A549 (cell line): ENCODE data around the gene KCNS3. TPM values are rescaled to one million over a fixed set of nuclear protein-coding genes. Genes with fewer than 3 reads are reported as not detected.

Experiments used
- ATAC-seq, 2 experiments: fragments of 200-7000 bp in 1 of 2; fragments of >200 bp in 1 of 2; cut with Nextera tagmentation in 1 of 2; cut with Tn5 transposase in 1 of 2; 3 replicates each; pipeline versions ENCODE4 v1.8.0 to v1.9.1; 2018 to 2020; ENCODE audit warnings: mild to moderate bottlenecking in 1 of 2, moderate library complexity in 1 of 2
- CTCF ChIA-PET: fragments of 300-600 bp; sonication (Branson Sonifier 250); formaldehyde crosslinking; extraction: SDS; loops from one replicate; lab custom pipeline; 2021; ENCODE audit warnings: antibody characterized with exemption, inconsistent platforms; lab: Yijun Ruan, JAX
- POLR2A ChIA-PET: fragments of 350-600 bp; formaldehyde crosslinking; extraction: SDS; loops from one replicate; lab custom pipeline; 2021; ENCODE audit warnings: antibody characterized with exemption, inconsistent platforms; lab: Yijun Ruan, JAX
- DNase-seq, 2 experiments: peaks; one replicate each; pipeline versions ENCODE4 v3.0.0 to v3.0.0-alpha.2; 2011 to 2016; ENCODE audit warnings: low read depth in 1 of 2, low spot score in 1 of 2
- FAIRE-seq: peaks from 2 replicates; lab custom pipeline; 2011; peaks lifted over from hg19 to GRCh38; lab: Jason Lieb, UNC
- H3K27ac ChIP-seq, 2 experiments: fragments of >200 bp; sonication (Bioruptor Twin); formaldehyde crosslinking; 3 replicates each; pipeline ENCODE4 v1.5.1; 2016 to 2017
- H3K4me1 ChIP-seq: fragments of >200 bp; sonication (Bioruptor Twin); formaldehyde crosslinking; 3 replicates; pipeline ENCODE4 v1.6.1; 2016
- H3K4me2 ChIP-seq: fragments of >200 bp; sonication (Bioruptor Twin); formaldehyde crosslinking; 3 replicates; pipeline ENCODE4 v1.6.1; 2016
- H3K4me3 ChIP-seq: fragments of >200 bp; sonication (Bioruptor Twin); formaldehyde crosslinking; 3 replicates; pipeline ENCODE4 v1.5.1; 2016
- H3K9me3 ChIP-seq: fragments of >200 bp; sonication (Bioruptor Twin); formaldehyde crosslinking; 3 replicates; pipeline ENCODE4 v1.6.1; 2016
- ATOH8 ChIP-seq: fragments of 250-450 bp; sonication (Bioruptor Pico); IDR thresholded peaks from 2 replicates; pipeline ENCODE4 v1.5.0; 2020; ENCODE audit warnings: low read depth, mild to moderate bottlenecking, moderate library complexity
- CBX2 ChIP-seq: fragments of 200-600 bp; sonication (generic); IDR thresholded peaks from 2 replicates; pipeline ENCODE4 v1.6.1; 2016; ENCODE audit warnings: low read depth, mild to moderate bottlenecking, borderline replicate concordance
- CBX8 ChIP-seq: fragments of 200-600 bp; sonication (generic); IDR thresholded peaks from 2 replicates; pipeline ENCODE4 v1.6.1; 2016
- CTCF ChIP-seq: fragments of >200 bp; sonication (Bioruptor Twin); formaldehyde crosslinking; IDR thresholded peaks from 3 replicates; pipeline ENCODE4 v1.5.1; 2016
- E2F6 ChIP-seq: IDR thresholded peaks from 2 replicates; pipeline ENCODE4 v1.6.1; 2012; ENCODE audit warnings: low read depth, borderline replicate concordance
- ELK1 ChIP-seq: fragments of 150-350 bp; IDR thresholded peaks from 2 replicates; pipeline ENCODE4 v1.6.1; 2014; ENCODE audit warnings: low read depth, mild to moderate bottlenecking, low read length
- EP300 ChIP-seq, 2 experiments: fragments of >200 bp; sonication (Bioruptor Twin); formaldehyde crosslinking; IDR thresholded peaks; 2 replicates in 1 of 2; 3 replicates in 1 of 2; pipeline ENCODE4 v1.6.1; 2016 to 2017
- ESRRA ChIP-seq: fragments of 150-350 bp; IDR thresholded peaks from 2 replicates; pipeline ENCODE4 v1.6.1; 2014; ENCODE audit warnings: mild to moderate bottlenecking, low read length, borderline replicate concordance
- FOSB ChIP-seq: fragments of 250-450 bp; sonication (Bioruptor Pico); IDR thresholded peaks from 2 replicates; pipeline ENCODE4 v1.5.0; 2020; ENCODE audit warnings: mild to moderate bottlenecking, moderate library complexity
- FOSL2 ChIP-seq, 2 experiments: fragments of 450-650 bp in 1 of 2; fragments of >200 bp in 1 of 2; sonication (Bioruptor Twin) in 1 of 2; formaldehyde crosslinking; IDR thresholded peaks; 2 replicates each; pipeline versions ENCODE4 v1.5.0 to v1.6.1; 2016 to 2020; ENCODE audit warnings: mild to moderate bottlenecking in 1 of 2, moderate library complexity in 1 of 2
- HDAC2 ChIP-seq: fragments of 200-600 bp; sonication (generic); IDR thresholded peaks from 2 replicates; pipeline ENCODE4 v1.6.1; 2016
- HES2 ChIP-seq: fragments of >200 bp; sonication (Bioruptor Twin); formaldehyde crosslinking; IDR thresholded peaks from 2 replicates; pipeline ENCODE4 v1.6.1; 2016
- HOXB5 ChIP-seq: fragments of 250-450 bp; sonication (Bioruptor Pico); IDR thresholded peaks from 2 replicates; pipeline ENCODE4 v1.5.0; 2020; ENCODE audit warnings: mild to moderate bottlenecking, moderate library complexity
- NPAS2 ChIP-seq: fragments of 250-450 bp; sonication (Bioruptor Pico); IDR thresholded peaks from 2 replicates; pipeline ENCODE4 v1.8.0; 2022; ENCODE audit warnings: mild to moderate bottlenecking, moderate library complexity, borderline replicate concordance
- NR3C1 ChIP-seq: fragments of >200 bp; sonication (Bioruptor Twin); formaldehyde crosslinking; IDR thresholded peaks from 3 replicates; pipeline ENCODE4 v1.6.1; 2017
- PBX3 ChIP-seq: IDR thresholded peaks from 2 replicates; pipeline ENCODE4 v1.6.1; 2012
- POLR2A ChIP-seq: IDR thresholded peaks from 2 replicates; pipeline ENCODE4 v1.6.1; 2012; ENCODE audit warnings: mild to moderate bottlenecking, low read length
- POLR2AphosphoS2 ChIP-seq: conservative IDR thresholded peaks from 2 replicates; pipeline ENCODE4 v1.6.1; 2012; ENCODE audit warnings: low read length, improper control_type of control experiment, inconsistent platforms
- RARB ChIP-seq: fragments of 250-450 bp; sonication (Bioruptor Pico); IDR thresholded peaks from 2 replicates; pipeline ENCODE4 v1.8.0; 2021; ENCODE audit warnings: mild to moderate bottlenecking, moderate library complexity
- SMC3 ChIP-seq: fragments of >200 bp; sonication (Bioruptor Twin); formaldehyde crosslinking; IDR thresholded peaks from 3 replicates; pipeline ENCODE4 v1.6.1; 2018; ENCODE audit warnings: inconsistent platforms
- SREBF2 ChIP-seq: fragments of 450-650 bp; IDR thresholded peaks from 2 replicates; pipeline ENCODE4 v1.6.1; 2014; ENCODE audit warnings: mild to moderate bottlenecking, moderate library complexity
- TFCP2L1 ChIP-seq: fragments of 250-450 bp; sonication (Bioruptor Pico); IDR thresholded peaks from 2 replicates; pipeline ENCODE4 v1.5.0; 2021; ENCODE audit warnings: mild to moderate bottlenecking
- TP53 ChIP-seq: fragments of 250-450 bp; sonication (Bioruptor Pico); IDR thresholded peaks from 2 replicates; pipeline ENCODE4 v1.5.0; 2021; ENCODE audit warnings: mild to moderate bottlenecking, moderate library complexity
- USF2 ChIP-seq: fragments of 450-650 bp; IDR thresholded peaks from 2 replicates; pipeline ENCODE4 v1.6.1; 2014; ENCODE audit warnings: antibody characterized with exemption
- ZFP36 ChIP-seq: fragments of 450-650 bp; IDR thresholded peaks from 2 replicates; pipeline ENCODE4 v1.6.1; 2014; ENCODE audit warnings: borderline replicate concordance; ENCODE audit not compliant: partially characterized antibody
- ZNF302 ChIP-seq: fragments of 250-450 bp; sonication (Bioruptor Pico); IDR thresholded peaks from 2 replicates; pipeline ENCODE4 v1.9.0; 2021; ENCODE audit warnings: inconsistent platforms, mild to moderate bottlenecking, moderate library complexity
- WGBS: methylation state at CpG from one replicate; pipeline ENCODE4 v1.1.6; 2017; ENCODE audit errors: missing lambda C conversion rate; 5-methylcytosine and 5-hydroxymethylcytosine counted together
- polyA plus RNA-seq, 4 experiments: library from polyadenylated mRNA; depleted of rRNA in 3 of 4; stranded (reverse); fragments of >200 nt; fragmentation: RNase III in 1 of 4; extraction: RNeasy Plus Mini Kit Qiagen cat#74134 plus additional on column Dnase treatment in 1 of 4; gene quantifications; 2 replicates in 3 of 4; 3 replicates in 1 of 4; pipeline ENCODE4 v1.2.3, GENCODE V29; 2011 to 2017

The KCNS3 gene
- polyA plus RNA-seq, 2 of the 4 experiments (the other 2 are of a cell fraction) = 0.70 to 2.1 TPM

GRCh38 chr2:17976871-17977746 is 98.6 kb downstream of the KCNS3 start:
- 33% methylated on average over 6 of the region's 6 CpGs for WGBS
- H3K9me3 ChIP-seq = no peaks in the 10 kb centered on the region
- no peak for ATAC-seq
- TF ChIP-seq PBX3 = no peak
- no peak for TF ChIP-seq FOSL2 (IDR thresholded peaks at IDR 0.05)
- TF ChIP-seq FOSL2 (CRISPR knock-in tag; IDR thresholded peaks at IDR 0.05) = no peak
- TF ChIP-seq ZFP36 = no peak
- no peak for TF ChIP-seq RARB (CRISPR knock-in tag)
- TF ChIP-seq CTCF = no peak
- TF ChIP-seq SREBF2 = no peak
- no peak for TF ChIP-seq USF2
- TF ChIP-seq TP53 (CRISPR knock-in tag) = no peak
- no peak for TF ChIP-seq POLR2AphosphoS2
- no peak for TF ChIP-seq E2F6
- no peak for TF ChIP-seq CBX8
- TF ChIP-seq CBX2 = no peak
- no peak for TF ChIP-seq HES2
- no peak for TF ChIP-seq NPAS2
- no peak for TF ChIP-seq ELK1
- TF ChIP-seq POLR2A = no peak
- TF ChIP-seq, all 56 proteins: peak for 0
- H3K4me3 ChIP-seq = no peak overlapping the region
- no peak overlapping the region for H3K4me2 ChIP-seq
- DNase-seq = no peak
- no peaks in the 10 kb centered on the region for H3K4me1 ChIP-seq
- ChIA-PET POLR2A (no interaction called here), CTCF (no interaction called here)
- FAIRE-seq = no peak
- no peak overlapping the region for H3K27ac ChIP-seq

GRCh38 chr2:17979707-17980106 is 101.2 kb downstream of the KCNS3 start:
- POLR2A ChIA-PET = no interaction called here
- Histone ChIP-seq H3K9me3 (no peaks in the 10 kb centered on the region), H3K4me1 (no peaks in the 10 kb centered on the region), H3K27ac (no peak overlapping the region), H3K4me3 (no peak overlapping the region), H3K4me2 (no peak overlapping the region)
- CTCF ChIA-PET = no interaction called here
- ATAC-seq = no peak
- no peak for FAIRE-seq
- DNase-seq = no peak
- TF ChIP-seq FOSB (CRISPR knock-in tag) (no peak), TFCP2L1 (CRISPR knock-in tag) (no peak), NR3C1 (no peak), CBX8 (no peak), HDAC2 (no peak), ESRRA (no peak), ATOH8 (CRISPR knock-in tag) (no peak), SMC3 (no peak), ZNF302 (CRISPR knock-in tag) (no peak), HOXB5 (no peak), EP300 (IDR thresholded peaks at IDR 0.05) (no peak), ELK1 (no peak), CTCF (no peak)
